DMS53 (cell line): ENCODE results near the gene CD8B.

Source experiments
- DNase-seq: peaks from one replicate; lab custom pipeline; 2025; lab: John Stamatoyannopoulos, UW

CD8B gene

GRCh38 chr2:86774862-86775261, 86.8 kb downstream of the CD8B start:
- no peak for DNase-seq

GRCh38 chr2:86772611-86773010, 89.1 kb downstream of the CD8B start:
- DNase-seq, result no peak

- DNase-seq, result no peak
These were observed 90.8 kb downstream of the CD8B start for GRCh38 chr2:86770816-86771301.

GRCh38 chr2:86769838-86770237, 91.8 kb downstream of the CD8B start:
- DNase-seq, result no peak

- no peak for DNase-seq
These were observed 93.3 kb downstream of the CD8B start for GRCh38 chr2:86768189-86768949.
